GM19239 (cell line): ENCODE measurements around the gene TSPEAR.
"Not testable (repeated sequence)": the region's sequence is repeated elsewhere in the genome, so short reads cannot be mapped to it uniquely, and the experiment has no call there.

Experiments
- DNase-seq: peaks from one replicate; pipeline ENCODE4 v3.0.0; 2011; ENCODE audit warnings: low spot score; ENCODE audit not compliant: insufficient read length
- FAIRE-seq: peaks from 2 replicates; lab custom pipeline; 2011; peaks lifted over from hg19 to GRCh38; lab: Jason Lieb, UNC

The TSPEAR gene

DNA sequence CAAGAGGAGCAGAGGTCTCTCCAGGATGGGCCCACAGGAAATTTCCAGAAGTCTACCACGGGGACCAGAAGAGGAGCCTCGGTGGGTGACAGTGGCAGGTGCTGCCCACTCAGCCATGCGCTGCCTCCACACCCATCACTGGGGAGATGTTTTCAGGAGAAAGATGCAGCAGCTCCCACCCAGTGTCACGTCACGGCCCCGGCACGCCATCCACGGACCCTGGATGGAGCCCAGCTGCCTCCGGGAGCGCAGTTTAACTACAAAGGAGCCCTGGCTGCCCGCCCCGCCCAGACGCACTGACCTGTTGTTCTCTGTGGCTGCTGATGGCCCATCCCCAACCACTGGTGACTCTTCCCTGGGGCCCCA lies 6.8 kb downstream of the TSPEAR start:
- FAIRE-seq (no peak), DNase-seq (no peak)

DNA sequence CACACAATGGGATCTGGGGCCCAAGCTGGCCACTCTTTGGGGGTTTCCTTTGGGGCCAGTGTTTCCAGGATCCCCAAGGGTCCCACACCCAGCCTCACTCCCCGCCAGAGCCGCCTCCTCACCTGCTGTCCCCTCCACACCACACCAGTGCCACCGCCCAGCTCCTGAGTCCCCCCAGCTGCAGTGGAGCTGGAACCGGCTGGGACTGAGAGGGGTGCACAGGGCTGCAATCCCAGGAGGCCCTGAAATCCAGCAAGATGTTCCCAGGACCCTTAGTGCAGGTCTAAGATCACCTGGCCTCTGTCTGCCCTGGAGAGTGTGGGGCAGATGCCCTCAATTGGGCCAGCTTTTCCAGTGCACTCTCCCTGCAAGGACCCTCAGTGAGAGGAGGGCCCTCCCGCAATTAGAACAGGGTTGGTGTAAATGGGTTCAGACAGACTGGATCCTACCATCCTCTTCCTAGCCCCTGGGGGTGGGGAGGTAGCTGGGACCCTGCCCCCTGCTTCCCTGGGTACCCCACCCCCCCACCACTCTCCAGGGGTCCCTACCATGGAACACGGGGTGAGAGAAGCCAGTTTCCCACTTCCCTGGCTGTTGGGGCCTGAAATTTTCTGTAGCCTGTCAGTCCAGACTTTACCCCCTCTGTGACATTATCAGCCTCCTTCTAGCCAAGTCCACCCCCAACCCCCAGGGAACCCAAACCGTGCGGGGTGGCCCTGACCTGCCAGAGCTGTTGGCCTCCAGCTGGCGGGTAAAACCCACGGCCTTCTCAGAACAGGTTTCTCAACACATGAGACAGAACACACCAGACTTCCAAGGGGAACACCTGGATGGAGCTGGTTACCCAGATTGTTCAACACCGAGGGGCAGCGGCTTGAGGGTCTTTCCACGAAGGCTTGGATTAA lies 7.4 kb downstream of the TSPEAR start:
- DNase-seq (no peak), FAIRE-seq (no peak)

DNA sequence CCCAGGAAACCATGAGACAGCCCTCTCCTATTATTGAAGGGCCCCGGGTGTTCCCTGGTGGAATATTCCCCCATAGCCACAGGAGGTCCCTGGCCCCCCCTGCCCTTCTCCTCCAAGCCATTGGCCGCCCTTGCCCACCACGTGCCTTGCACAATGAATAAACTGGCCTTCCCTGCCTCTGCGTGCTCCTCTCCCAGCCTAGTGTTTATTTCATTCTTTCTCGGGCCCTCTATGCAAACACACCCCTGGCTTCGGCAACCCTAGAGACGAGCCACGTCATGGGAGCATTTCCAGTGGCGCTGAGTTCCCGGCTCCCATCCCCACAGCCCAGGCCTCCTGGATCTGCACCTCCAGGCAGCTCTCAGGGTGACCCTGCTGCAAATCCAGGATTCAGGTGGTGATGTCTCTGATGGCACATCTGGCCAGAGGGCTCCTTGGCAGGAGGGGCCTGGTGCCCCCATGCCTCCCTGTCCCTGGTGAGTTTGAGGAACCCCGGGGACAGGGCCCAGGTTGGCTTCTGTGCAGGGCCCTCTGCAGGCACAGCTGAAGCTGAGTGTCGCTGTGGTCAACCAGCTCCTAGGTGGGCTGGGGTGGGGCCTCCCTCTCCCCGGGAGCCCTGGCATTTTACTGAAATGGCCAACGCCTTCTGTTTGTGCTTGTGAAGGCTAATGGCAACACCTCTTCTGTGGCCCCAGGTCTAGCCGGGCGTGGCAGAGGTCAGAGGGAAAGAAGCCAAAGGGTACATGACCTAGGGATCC lies 8.2 kb downstream of the TSPEAR start:
- DNase-seq (no peak), FAIRE-seq (no peak)

DNA sequence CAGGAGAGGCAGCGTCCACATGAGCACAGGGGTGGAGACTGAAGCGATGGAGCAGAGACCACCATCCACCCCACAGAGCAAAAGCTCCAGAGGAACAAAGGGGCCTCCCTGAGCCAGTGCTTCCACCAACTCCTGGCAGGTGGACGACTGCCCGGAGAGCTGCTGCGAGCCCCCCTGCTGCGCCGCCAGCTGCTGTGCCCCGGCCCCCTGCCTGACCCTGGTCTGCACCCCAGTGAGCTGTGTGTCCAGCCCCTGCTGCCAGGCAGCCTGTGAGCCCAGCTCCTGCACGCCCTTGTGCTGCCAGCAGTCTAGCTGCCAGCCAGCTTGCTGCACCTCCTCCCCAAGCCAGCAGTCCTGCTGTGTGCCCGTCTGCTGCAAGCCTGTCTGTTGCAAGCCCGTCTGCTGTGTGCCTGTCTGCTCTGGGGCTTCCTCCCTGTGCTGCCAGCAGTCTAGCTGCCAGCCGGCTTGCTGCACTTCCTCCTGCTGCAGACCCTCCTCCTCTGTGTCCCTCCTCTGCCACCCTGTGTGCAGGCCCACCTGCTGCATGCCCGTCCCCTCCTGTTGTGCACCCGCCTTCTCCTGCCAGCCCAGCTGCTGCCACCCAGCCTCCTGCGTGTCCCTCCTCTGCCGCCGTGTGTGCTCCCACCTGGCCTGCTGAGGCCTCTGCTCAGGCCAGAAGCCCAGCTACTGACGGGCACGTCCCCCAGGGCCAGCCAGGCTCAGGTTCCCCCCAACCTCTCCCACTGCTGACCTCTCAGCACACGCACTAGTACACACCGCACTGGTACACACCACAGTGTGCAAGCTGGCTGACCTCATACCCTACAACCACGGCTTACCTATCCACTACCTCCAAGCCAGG lies 9.0 kb downstream of the TSPEAR start:
- DNase-seq (no peak), FAIRE-seq (no peak)

DNA sequence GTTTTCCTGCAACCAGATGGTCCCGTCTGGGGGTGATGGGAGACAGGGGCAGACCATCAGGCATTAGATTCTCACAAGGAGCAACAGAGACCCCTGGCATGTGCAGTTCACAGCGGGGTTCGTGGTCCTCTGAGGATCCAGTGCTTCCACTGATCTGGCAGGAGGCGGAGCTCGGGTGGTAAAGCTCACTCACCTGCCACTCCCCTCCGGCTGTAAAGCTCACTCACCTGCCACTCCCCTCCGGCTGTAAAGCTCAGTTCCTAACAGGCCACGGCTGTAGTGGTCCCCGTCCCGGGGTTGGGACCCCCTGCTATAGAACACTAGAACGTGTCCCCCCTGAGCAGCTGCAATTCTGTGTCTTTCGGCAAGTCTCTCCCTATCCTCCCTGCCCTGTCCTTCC lies 9.8 kb downstream of the TSPEAR start:
- FAIRE-seq (no peak), DNase-seq (no peak)

DNA sequence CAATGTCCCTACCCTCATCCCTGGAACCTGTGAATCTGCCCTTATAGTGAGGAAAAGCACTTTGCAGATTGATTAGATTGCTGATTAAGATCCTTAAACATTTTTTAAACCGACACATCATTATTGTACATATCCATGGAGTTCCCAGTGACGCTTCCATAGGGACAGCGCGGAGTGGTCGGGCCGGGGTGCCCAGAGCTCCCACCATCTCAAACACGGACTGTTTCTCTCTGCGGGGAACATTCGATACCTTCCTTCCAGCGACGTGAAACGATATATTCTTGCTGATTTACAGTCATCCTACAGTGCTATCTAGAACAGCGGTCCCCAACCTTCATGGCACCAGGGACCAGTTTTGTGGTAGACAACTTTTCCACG lies 10.4 kb downstream of the TSPEAR start:
- DNase-seq (no peak), FAIRE-seq (no peak)

DNA sequence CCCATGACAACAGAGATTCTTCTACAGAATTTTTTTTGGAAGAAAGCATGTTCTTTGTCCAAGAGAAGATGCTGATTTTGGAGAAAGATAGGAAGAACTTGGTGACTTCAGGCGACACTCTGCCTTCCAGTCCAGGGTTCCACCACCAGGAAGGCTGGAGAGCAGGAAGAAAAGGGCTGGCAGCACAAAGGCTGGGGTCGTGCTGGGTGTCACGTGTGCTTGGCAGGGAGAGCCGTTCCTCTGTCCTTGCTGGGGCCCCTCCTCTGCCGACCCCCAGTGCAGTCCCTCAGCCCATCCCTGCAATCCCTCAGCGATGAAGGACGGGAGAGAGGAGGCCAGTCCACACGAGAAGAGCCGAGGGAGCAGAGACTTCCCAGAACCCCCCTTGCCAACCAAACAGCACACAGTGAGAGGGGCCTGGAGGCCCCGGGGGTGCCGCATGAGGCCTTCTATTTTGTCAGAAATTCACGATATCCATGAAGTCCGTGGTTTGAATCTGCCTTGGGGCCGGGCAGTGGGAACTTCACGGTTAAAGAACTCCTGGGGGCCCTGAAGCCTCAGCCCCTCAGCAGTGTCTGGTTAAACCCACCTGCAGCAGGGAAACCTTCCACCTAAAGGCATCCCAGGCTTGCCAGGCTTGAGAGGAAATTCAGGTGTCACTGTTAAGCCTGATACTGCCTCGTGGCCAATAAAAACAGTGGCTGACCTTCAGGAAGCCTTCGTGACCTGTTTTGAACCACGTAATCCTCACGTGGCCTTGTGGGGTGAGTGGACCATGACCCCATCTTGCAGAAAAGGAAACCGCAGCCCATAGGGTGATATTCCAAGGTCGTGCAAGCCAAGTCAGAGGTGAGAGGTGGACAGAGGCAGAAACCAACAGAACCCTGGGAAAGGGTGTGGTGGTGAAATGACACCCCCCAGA lies 11.0 kb downstream of the TSPEAR start:
- no peak for DNase-seq
- FAIRE-seq, result no peak

DNA sequence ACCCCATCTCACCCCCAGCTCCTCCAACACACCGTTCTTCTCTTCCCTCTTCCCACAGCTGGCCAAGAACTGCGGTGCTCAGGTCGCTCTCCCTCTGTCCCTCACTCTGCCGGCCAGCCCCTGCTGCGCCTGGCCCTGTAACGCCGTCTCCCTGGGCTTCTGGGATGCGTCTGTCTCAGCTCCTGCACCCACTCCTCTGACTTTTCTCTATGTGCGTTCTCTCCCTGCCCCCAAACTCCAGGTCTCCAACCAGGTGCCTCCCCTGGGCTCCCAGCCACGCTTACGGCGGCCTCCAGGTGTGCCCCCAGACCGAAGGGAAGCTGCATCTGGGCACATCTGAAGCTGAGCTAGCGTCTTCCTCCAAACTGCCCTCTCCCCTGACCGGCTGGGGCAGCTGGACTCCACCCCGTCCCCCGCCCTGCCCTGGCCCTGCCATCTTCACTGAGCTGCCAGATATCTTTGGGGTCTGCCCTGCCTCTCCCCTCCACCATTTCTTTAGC lies 11.8 kb downstream of the TSPEAR start:
- DNase-seq, result no peak
- FAIRE-seq, result no peak

DNA sequence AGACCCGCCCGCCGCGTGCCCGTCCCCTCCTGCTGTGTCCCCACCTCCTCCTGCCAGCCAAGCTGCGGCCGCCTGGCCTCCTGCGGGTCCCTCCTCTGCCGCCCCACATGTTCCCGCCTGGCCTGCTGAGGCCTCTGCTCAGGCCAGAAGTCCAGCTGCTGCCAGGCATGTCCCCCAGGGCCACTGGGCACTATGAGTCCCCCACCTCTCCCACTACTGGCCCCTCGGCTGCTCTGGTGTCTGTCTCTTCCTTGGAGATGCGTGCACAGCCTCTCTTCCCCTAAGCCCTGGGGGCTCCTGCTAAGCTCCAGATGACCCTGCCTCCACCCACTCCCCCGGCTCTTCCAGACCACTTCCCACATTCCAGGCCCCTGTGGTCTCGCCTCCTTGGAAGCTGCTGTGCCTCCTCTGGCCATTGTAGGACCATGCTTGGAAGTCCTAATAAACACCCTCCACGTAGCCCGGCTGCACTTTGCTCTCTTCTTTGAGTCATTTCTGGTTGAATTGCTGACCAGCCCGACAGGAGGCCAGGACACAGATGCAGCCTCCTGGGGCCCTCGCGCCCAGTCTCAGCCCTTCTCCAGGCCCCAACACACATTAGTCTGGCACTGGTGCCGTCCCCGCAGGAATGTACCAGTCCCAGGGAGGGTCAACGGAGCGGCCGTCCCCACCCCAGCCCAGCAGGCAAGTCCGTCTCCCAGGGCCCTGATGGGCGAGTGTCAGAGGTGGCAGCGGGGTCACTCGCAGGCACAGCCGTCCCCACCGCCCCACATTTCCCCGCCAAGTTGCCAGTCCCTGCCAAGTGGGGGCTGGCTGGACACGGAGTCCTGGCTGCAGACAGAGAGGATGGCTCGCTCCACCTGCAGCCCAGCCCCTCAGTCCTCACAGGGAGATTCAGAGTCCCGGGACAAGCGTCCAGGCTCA lies 13.3 kb downstream of the TSPEAR start:
- no peak for DNase-seq
- no peak for FAIRE-seq

DNA sequence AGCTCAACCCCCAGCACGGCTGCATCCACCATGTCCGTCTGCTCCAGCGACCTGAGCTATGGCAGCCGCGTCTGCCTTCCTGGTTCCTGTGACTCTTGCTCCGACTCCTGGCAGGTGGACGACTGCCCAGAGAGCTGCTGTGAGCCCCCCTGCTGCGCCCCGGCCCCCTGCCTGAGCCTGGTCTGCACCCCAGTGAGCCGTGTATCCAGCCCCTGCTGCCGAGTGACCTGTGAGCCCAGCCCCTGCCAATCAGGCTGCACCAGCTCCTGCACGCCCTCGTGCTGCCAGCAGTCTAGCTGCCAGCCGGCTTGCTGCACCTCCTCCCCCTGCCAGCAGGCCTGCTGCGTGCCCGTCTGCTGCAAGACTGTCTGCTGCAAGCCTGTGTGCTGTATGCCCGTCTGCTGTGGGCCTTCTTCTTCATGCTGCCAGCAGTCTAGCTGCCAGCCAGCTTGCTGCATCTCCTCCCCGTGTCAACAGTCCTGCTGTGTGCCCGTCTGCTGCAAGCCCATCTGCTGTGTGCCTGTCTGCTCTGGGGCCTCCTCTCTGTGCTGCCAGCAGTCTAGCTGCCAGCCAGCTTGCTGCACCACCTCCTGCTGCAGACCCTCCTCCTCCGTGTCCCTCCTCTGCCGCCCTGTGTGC lies 14.1 kb downstream of the TSPEAR start, which contains the start of gene KRTAP10-12:
KRTAP10-12 (plus strand) TSS at position 1 of the 639 bp plus-strand sequence; CDS start at position 31, 30 bp downstream.
- FAIRE-seq, result not testable (repeated sequence)

DNA sequence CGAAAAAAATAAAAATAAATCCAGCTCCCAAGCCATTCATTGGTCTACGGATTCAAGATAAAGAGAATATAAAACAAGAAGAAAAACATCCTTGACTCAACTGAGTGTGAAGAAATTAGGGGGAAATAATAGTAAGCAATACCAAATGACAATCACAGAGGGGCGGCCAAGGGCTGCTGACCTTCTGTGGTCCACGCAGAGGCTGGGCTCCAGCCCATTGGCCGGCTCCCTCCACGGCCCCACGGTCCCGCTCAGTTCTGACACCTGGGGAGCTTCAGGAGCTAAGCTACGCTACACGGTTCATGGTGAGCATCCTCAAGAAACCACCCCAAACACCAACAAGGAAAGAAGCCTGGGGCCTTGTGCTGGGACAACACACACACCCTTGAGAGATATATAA lies 14.8 kb downstream of the TSPEAR start:
- FAIRE-seq (no peak), DNase-seq (no peak)

More for the DNA sequence above, 14.1 kb downstream of the TSPEAR start, which contains the start of gene KRTAP10-12:
- not testable (repeated sequence) for DNase-seq

DNA sequence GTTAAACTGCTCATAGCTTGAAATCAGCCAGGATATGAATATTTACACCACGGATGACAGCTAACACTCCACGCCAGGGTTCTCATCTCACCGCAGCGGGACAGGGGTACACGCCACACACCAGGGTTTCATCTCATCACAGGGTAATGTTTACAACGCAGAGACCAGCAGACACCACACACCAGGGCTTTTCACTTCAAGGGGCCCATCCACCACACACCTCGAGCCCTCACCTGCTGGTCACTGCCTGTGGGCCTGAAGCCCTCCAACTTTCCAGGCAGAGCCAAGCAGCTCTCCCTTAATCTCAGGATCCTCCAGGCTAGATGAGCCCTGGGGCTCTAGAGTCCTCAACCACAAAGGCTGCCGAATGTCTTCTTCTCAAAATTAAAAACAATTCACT lies 15.7 kb downstream of the TSPEAR start:
- FAIRE-seq (no peak), DNase-seq (no peak)

DNA sequence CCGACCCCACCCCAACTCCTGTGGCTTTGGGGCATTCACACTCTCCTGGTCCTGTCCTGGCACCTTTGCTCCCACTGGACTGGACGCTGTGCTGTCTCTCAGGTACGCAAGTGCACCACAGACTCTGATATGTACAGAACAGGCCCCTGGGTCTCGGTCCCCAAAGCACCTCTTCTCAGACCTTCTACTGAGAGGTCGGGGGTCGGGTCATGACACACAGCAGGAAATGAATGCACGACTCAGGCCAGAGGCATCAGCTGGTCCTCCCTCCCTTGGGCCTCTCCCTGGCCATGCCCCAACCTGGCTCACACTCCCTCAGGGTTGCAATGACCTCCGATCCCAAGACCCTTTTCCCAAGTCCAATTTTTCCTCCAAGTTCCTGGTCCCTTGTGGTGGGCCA lies 16.2 kb downstream of the TSPEAR start:
- FAIRE-seq, result no peak

DNA sequence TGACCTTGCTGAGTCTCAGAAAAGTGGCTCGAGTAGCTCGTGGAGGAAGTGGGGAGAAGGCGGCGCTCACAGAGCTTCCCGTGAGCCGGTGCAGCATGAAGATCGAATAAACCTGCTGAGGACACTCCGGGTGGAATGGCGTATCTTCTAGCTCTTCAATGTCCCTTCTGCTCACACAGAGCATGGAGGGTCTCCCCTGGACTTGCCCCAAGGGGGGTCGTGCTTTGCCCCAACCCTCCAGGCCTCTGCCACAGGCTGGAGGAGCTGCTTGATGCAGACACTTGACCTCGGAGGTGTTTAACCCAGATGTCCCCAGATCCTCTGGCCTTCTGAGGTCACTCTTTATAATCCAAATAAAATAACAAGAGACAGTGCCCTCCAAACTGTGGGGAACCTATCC lies 16.6 kb downstream of the TSPEAR start:
- FAIRE-seq (no peak), DNase-seq (no peak)

More for the DNA sequence above, 16.2 kb downstream of the TSPEAR start:
- no peak for DNase-seq

DNA sequence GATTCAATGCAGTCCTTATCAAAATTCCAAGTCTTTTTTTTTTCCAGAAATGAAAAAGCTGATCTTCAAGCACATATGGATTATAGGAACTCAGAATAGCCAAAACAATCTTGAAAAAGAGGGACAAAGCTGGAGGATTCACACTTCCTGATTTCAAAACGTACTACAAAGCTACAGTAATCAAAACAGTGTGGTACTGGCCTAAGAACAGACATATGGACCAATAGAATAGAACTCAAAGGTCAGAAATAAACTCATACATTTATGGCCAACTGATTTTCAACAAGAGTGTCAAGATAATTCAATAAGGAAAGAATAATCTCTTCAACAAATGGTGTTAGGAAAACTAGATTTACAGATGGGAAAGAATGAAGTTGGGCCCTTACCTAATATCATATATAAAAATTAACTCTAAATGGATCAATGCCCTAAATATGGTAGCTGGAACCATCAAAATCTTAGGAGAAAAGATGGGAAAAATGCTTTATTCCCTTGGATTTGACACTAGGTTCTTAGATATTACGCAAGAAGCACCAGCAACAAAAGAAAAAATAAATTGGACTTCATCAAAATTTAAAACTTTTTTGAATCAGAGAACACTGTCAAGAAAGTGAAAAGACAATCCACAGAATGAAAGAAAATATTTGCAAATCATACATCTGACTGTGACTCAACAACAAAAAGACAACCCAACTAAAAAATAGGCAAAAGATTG lies 18.4 kb downstream of the TSPEAR start:
- no peak for DNase-seq
- FAIRE-seq, result no peak

DNA sequence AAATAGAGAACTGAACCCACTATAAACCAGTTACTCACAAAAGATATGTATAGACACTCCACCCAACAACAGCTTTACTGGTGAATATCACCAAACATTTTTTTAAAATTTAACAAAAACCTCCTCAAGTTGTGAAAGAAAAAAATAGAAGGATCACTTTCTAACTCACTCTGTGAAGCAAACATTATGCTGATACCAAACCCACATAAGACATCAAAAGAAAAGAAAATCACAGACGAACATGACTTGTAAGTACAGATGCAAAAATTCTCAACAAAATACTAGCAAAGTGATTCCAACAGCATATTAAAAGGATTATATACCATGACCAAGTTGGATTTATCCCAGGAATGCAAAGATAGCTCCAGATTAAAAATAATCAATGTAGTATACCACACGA lies 19.7 kb downstream of the TSPEAR start:
- no peak for FAIRE-seq
- DNase-seq, result no peak

DNA sequence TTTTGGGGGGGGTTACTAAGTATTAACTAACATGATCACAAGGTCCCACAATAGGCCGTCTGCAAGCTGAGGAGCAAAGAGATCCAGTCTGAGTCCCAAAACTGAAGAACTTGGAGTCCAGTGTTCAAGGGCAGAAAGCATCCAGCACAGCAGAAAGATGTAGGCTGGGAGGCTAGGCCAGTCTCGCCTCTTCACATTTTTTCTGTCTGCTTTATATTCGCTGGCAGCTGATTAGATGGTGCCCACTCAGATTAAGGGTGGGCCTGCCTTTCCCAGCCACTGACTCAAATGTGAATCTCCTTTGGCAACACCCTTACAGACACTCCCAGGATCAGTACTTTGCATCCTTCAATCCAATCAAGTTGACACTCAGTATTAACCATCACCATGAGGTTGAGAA lies 21.6 kb downstream of the TSPEAR start:
- not testable (repeated sequence) for FAIRE-seq, DNase-seq
